ENCODE measurements around the gene DPH3. TPM values are rescaled to one million over a fixed set of nuclear protein-coding genes. Genes with fewer than 3 reads are reported as not detected.

DPH3 gene
- total and polyA plus RNA-seq, 7 donors, result 23.5 to 108 (median 51.4) TPM

- TF ChIP-seq CTCF (IDR thresholded peaks at IDR 0.05), result no peak
- intact Hi-C loops (cut with DNase I), result no loop called here
- Histone ChIP-seq H3K4me1 (peaks cover 24% of the 10 kb centered on the region), H3K4me3 (no peak overlapping the region), H3K27me3 (ENCODE audit: insufficient read depth in 3 of 3, low read length in 2 of 3) (no peaks in the 10 kb centered on the region), H3K9me3 (no peaks in the 10 kb centered on the region), H3K27ac (no peak overlapping the region), H3K36me3 (ENCODE audit: insufficient read depth in 1 of 2, low read depth in 1 of 2) (no peaks in the 10 kb centered on the region)
- DNase-seq, result no peak
- WGBS, 3 donors, result 66 to 71% (median 70%) methylated on average over 9 of the region's 9 CpGs
- no peak for ATAC-seq
Observed at GRCh38 chr3:16251316-16252085, 13.2 kb downstream of the DPH3 start.

- H3K9me3 ChIP-seq, result no peaks in the 10 kb centered on the region
- peaks cover 27% of the 10 kb centered on the region for H3K4me1 ChIP-seq
- H3K27me3 ChIP-seq (ENCODE audit: insufficient read depth in 3 of 3, low read length in 2 of 3), result no peaks in the 10 kb centered on the region
- intact Hi-C loops (cut with DNase I), result loop anchor here (5.0 to 10.0 kb wide), 5 partner anchors 73 to 1045 kb away; partner anchors contain the start of gene CAPN7 (in 1 of the 2)
- no peak for DNase-seq
- WGBS, 3 donors, result 73 to 82% (median 80%) methylated on average over 3 of the region's 3 CpGs
- H3K27ac ChIP-seq, result no peak overlapping the region
- TF ChIP-seq CTCF (IDR thresholded peaks at IDR 0.05), result no peak
- ATAC-seq, result no peak
- no peaks in the 10 kb centered on the region for H3K36me3 ChIP-seq (ENCODE audit: insufficient read depth in 1 of 2, low read depth in 1 of 2)
- no peak overlapping the region for H3K4me3 ChIP-seq
Observed at GRCh38 chr3:16249886-16250285, 14.9 kb downstream of the DPH3 start.

DNA sequence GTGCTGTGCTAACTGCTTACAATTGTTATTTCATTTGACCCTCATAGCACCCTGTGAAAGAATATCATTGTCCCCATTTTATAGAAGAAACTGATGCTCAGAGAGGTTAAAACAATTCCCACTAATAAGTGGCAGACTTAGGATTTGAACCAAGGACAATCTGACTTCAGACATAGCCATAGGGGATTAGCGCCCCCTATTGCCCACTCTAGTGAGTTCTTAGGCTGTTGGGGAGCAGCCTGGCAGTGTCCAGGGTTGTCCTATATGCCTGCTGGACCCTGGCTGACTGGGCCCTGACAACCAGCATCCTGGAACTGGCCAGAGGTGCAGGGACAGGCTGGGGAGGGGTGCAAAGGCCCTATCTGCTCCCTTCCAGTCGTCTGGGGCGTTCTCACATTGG is 15.4 kb downstream of the DPH3 start:
- Histone ChIP-seq H3K4me1 (peaks cover 27% of the 10 kb centered on the region), H3K9me3 (no peaks in the 10 kb centered on the region), H3K27ac (no peak overlapping the region), H3K27me3 (ENCODE audit: insufficient read depth in 3 of 3, low read length in 2 of 3) (no peaks in the 10 kb centered on the region), H3K36me3 (ENCODE audit: insufficient read depth in 1 of 2, low read depth in 1 of 2) (no peaks in the 10 kb centered on the region), H3K4me3 (no peak overlapping the region)
- no peak for TF ChIP-seq CTCF (IDR thresholded peaks at IDR 0.05)
- intact Hi-C loops (cut with DNase I), result loop anchor here (5.0 to 10.0 kb wide), 5 partner anchors 72 to 1045 kb away; partner anchors contain the start of gene CAPN7 (in 1 of the 2)
- DNase-seq, result no peak
- WGBS, 3 donors, result 16 to 29% (median 18%) methylated on average over 3 of the region's 3 CpGs
- ATAC-seq, result no peak

DNA sequence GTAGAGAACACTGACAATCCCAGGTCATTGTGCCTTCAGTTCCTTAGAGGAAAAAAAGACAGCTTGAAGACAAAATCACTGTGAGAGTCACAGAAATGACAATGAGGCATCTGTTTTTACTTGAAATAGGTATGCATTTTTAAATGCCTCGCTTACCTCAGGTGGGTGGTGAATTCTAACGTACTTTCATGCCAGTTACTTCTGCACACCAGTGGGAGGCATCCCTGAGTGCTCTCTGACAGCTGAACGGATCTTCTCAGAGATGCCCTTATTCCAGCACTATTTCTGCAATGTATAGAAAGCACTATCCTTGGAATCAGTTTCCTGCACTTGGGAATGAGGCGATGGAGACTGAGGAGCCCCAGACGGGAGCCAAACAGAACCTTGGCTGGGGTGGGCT is 16.2 kb downstream of the DPH3 start:
- no peak for TF ChIP-seq CTCF (IDR thresholded peaks at IDR 0.05)
- H3K9me3 ChIP-seq, result no peaks in the 10 kb centered on the region
- DNase-seq (no peak), ATAC-seq (no peak)
- H3K4me1 ChIP-seq, result peaks cover 28% of the 10 kb centered on the region
- no peaks in the 10 kb centered on the region for H3K36me3 ChIP-seq (ENCODE audit: insufficient read depth in 1 of 2, low read depth in 1 of 2)
- H3K27ac ChIP-seq, result no peak overlapping the region
- no peak overlapping the region for H3K4me3 ChIP-seq
- WGBS, 3 donors, result 81 to 87% (median 85%) methylated on average over 5 of the region's 5 CpGs
- H3K27me3 ChIP-seq (ENCODE audit: insufficient read depth in 3 of 3, low read length in 2 of 3), result no peaks in the 10 kb centered on the region
- intact Hi-C loops (cut with DNase I), result loop anchor here (1.0 to 10.0 kb wide), 6 partner anchors 71 to 1044 kb away; partner anchors contain the start of gene CAPN7 (in 1 of the 2)

Data from psoas muscle (tissue), 8 donors.